H1 (cell line): Measurements from ENCODE around the gene SUDS3. TPM values are rescaled to one million over a fixed set of nuclear protein-coding genes. Genes with fewer than 3 reads are reported as not detected.

Experiments used
- CTCF ChIA-PET: fragments of 300-600 bp; sonication (Branson Sonifier 250); formaldehyde crosslinking; loops from one replicate; lab custom pipeline; 2021; ENCODE audit not compliant: partially characterized antibody; lab: Charles Lee
- POLR2A ChIA-PET: fragments of 300-600 bp; sonication (Branson Sonifier 250); formaldehyde crosslinking; loops from one replicate; lab custom pipeline; 2021; ENCODE audit warnings: inconsistent platforms; ENCODE audit not compliant: partially characterized antibody; lab: Charles Lee
- DNase-seq, 2 experiments: peaks; one replicate each; pipeline versions ENCODE4 v3.0.0 to v3.0.0-alpha.2; 2010 to 2022; ENCODE audit warnings: low spot score in 2 of 2, low read depth in 1 of 2, mixed read lengths in 1 of 2
- FAIRE-seq: peaks from 2 replicates; lab custom pipeline; 2011; peaks lifted over from hg19 to GRCh38; lab: Jason Lieb, UNC
- H2AFZ ChIP-seq: 2 replicates; pipeline ENCODE4 v1.8.1; 2012; ENCODE audit warnings: low read length, inconsistent platforms
- H2AK5ac ChIP-seq: 2 replicates; pipeline ENCODE4 v1.6.1; 2013; ENCODE audit warnings: low read depth, low read length
- H2BK120ac ChIP-seq: replicated peaks from 2 replicates; pipeline ENCODE3; 2013; ENCODE audit warnings: low read depth, low read length, inconsistent platforms
- H2BK12ac ChIP-seq: 2 replicates; pipeline ENCODE4 v1.6.1; 2013; ENCODE audit warnings: low read depth, low read length
- H2BK15ac ChIP-seq: 2 replicates; pipeline ENCODE4 v1.6.1; 2013; ENCODE audit warnings: low read length
- H2BK20ac ChIP-seq: 2 replicates; pipeline ENCODE4 v1.6.1; 2013; ENCODE audit warnings: low read length
- H2BK5ac ChIP-seq: 2 replicates; pipeline ENCODE4 v1.6.1; 2013; ENCODE audit warnings: low read depth, low read length
- H3K14ac ChIP-seq: 2 replicates; pipeline ENCODE4 v1.6.1; 2013; ENCODE audit warnings: inconsistent platforms; ENCODE audit not compliant: insufficient read length
- H3K18ac ChIP-seq: 2 replicates; pipeline ENCODE4 v1.6.1; 2013; ENCODE audit warnings: low read length; ENCODE audit errors: extremely low read depth
- H3K23ac ChIP-seq: 2 replicates; pipeline ENCODE4 v1.6.1; 2013; ENCODE audit warnings: inconsistent platforms; ENCODE audit not compliant: insufficient read length
- H3K23me2 ChIP-seq: 2 replicates; pipeline ENCODE4 v1.6.1; 2013; ENCODE audit warnings: low read depth, low read length
- H3K27ac ChIP-seq: 2 replicates; pipeline ENCODE4 v1.6.1; 2011; ENCODE audit warnings: low read depth, low read length, inconsistent platforms
- H3K27me3 ChIP-seq, 4 experiments: replicated peaks in 1 of 4; 1 replicate in 1 of 4; 2 replicates in 3 of 4; pipeline versions ENCODE4 v1.6.1 to v1.8.1; 2011 to 2013; ENCODE audit warnings: low read length in 3 of 4, mild to moderate bottlenecking in 3 of 4, inconsistent platforms in 2 of 4, mixed read lengths in 2 of 4, moderate library complexity in 1 of 4; ENCODE audit not compliant: control insufficient read depth in 3 of 4, insufficient read depth in 3 of 4; ENCODE audit errors: extremely low read depth in 1 of 4
- H3K36me3 ChIP-seq, 4 experiments: 2 replicates each; pipeline versions ENCODE4 v1.6.1 to v1.8.1; 2011 to 2013; ENCODE audit warnings: mild to moderate bottlenecking in 4 of 4, low read length in 3 of 4, moderate library complexity in 2 of 4, control low read depth in 1 of 4, inconsistent platforms in 1 of 4; ENCODE audit not compliant: insufficient read depth in 4 of 4, control insufficient read depth in 2 of 4
- H3K4ac ChIP-seq: replicated peaks from 2 replicates; pipeline ENCODE3; 2013; ENCODE audit warnings: low read length, low read depth, mixed read lengths, inconsistent platforms; ENCODE audit not compliant: insufficient read length
- H3K4me1 ChIP-seq, 4 experiments: replicated peaks in 1 of 4; 1 replicate in 1 of 4; 2 replicates in 3 of 4; pipeline versions ENCODE4 v1.6.1 to v1.8.1; 2011 to 2013; ENCODE audit warnings: low read length in 3 of 4, inconsistent platforms in 2 of 4, mixed read lengths in 1 of 4; ENCODE audit not compliant: insufficient read depth in 4 of 4, control insufficient read depth in 3 of 4
- H3K4me2 ChIP-seq, 2 experiments: 2 replicates each; pipeline versions ENCODE4 v1.6.1 to v1.8.1; 2011 to 2013; ENCODE audit warnings: low read depth in 2 of 2, low read length in 2 of 2, control low read depth in 1 of 2, inconsistent platforms in 1 of 2, mild to moderate bottlenecking in 1 of 2; ENCODE audit not compliant: insufficient read depth in 1 of 2
- H3K4me3 ChIP-seq, 4 experiments: fragments of 200-600, 300-600 bp in 1 of 4; sonication (generic), shearing (Covaris generic), sonication (Bioruptor Twin) in 1 of 4; 2 replicates each; pipeline versions ENCODE4 v1.5.1 to v1.8.1; 2011 to 2016; ENCODE audit warnings: low read length in 4 of 4, low read depth in 3 of 4, control low read depth in 2 of 4, inconsistent platforms in 2 of 4, mild to moderate bottlenecking in 2 of 4, mixed read lengths in 1 of 4, moderate library complexity in 1 of 4; ENCODE audit not compliant: insufficient read depth in 2 of 4; ENCODE audit errors: extremely low read depth in 1 of 4
- H3K56ac ChIP-seq: replicated peaks from 2 replicates; pipeline ENCODE3; 2013; ENCODE audit warnings: low read depth, mild to moderate bottlenecking, mixed read lengths, low read length, inconsistent platforms; ENCODE audit not compliant: insufficient read length
- H3K79me1 ChIP-seq: 2 replicates; pipeline ENCODE4 v1.6.1; 2013; ENCODE audit warnings: low read depth, low read length, control low read depth
- H3K79me2 ChIP-seq, 2 experiments: 2 replicates each; pipeline versions ENCODE4 v1.6.1 to v1.8.1; 2012 to 2013; ENCODE audit warnings: low read length in 2 of 2, mild to moderate bottlenecking in 2 of 2, inconsistent platforms in 1 of 2; ENCODE audit not compliant: insufficient read depth in 2 of 2, control insufficient read depth in 1 of 2
- H3K9ac ChIP-seq, 4 experiments: replicated peaks in 1 of 4; 1 replicate in 1 of 4; 2 replicates in 3 of 4; pipeline versions ENCODE4 v1.6.1 to v1.8.1; 2011 to 2013; ENCODE audit warnings: low read depth in 3 of 4, low read length in 3 of 4, control low read depth in 2 of 4, mild to moderate bottlenecking in 2 of 4, moderate library complexity in 2 of 4, inconsistent platforms in 1 of 4; ENCODE audit errors: extremely low read depth in 1 of 4
- H3K9me3 ChIP-seq, 2 experiments: 2 replicates each; pipeline versions ENCODE4 v1.6.1 to v1.8.1; 2012 to 2013; ENCODE audit warnings: mild to moderate bottlenecking in 2 of 2, moderate library complexity in 2 of 2, control low read depth in 1 of 2, inconsistent platforms in 1 of 2, low read depth in 1 of 2, low read length in 1 of 2, mixed read lengths in 1 of 2; ENCODE audit not compliant: insufficient read depth in 2 of 2
- H4K20me1 ChIP-seq, 2 experiments: replicated peaks in 1 of 2; 2 replicates each; pipeline versions ENCODE3 to v1.8.1; 2011 to 2013; ENCODE audit warnings: inconsistent platforms in 2 of 2, low read length in 2 of 2, mild to moderate bottlenecking in 1 of 2; ENCODE audit not compliant: insufficient read depth in 2 of 2, control insufficient read depth in 1 of 2
- H4K5ac ChIP-seq: 2 replicates; pipeline ENCODE4 v1.6.1; 2013; ENCODE audit warnings: low read length, low read depth, mixed read lengths, inconsistent platforms; ENCODE audit not compliant: insufficient read length
- H4K8ac ChIP-seq: 2 replicates; pipeline ENCODE4 v1.8.0; 2013; ENCODE audit warnings: mild to moderate bottlenecking, moderate library complexity, low read length, inconsistent platforms; ENCODE audit not compliant: insufficient read depth; ENCODE audit errors: extremely low read depth
- H4K91ac ChIP-seq: replicated peaks from 2 replicates; pipeline ENCODE3; 2013; ENCODE audit warnings: low read length, mixed read lengths, inconsistent platforms; ENCODE audit not compliant: insufficient read length
- BCL11A ChIP-seq, 2 experiments: IDR thresholded peaks; one replicate each; pipeline ENCODE4 v1.6.1; 2011; ENCODE audit warnings: low read depth in 2 of 2, low read length in 2 of 2, mild to moderate bottlenecking in 2 of 2
- KDM5A ChIP-seq: fragments of 200-600 bp; IDR thresholded peaks from 2 replicates; pipeline ENCODE4 v1.7.1; 2012; ENCODE audit warnings: mild to moderate bottlenecking, low read length, inconsistent platforms, mixed read lengths
- NANOG ChIP-seq: IDR thresholded peaks from 2 replicates; pipeline ENCODE4 v1.6.1; 2011; ENCODE audit warnings: low read length, low read depth, mild to moderate bottlenecking, inconsistent platforms; ENCODE audit not compliant: insufficient read depth, poor library complexity, severe bottlenecking
- NRF1 ChIP-seq: IDR thresholded peaks from 2 replicates; pipeline ENCODE4 v1.6.1; 2011; ENCODE audit warnings: mild to moderate bottlenecking, low read depth, low read length, improper control_type of control experiment
- RBBP5 ChIP-seq: IDR thresholded peaks from 2 replicates; pipeline ENCODE4 v1.7.1; 2012; ENCODE audit warnings: low read depth, mild to moderate bottlenecking, inconsistent platforms, low read length, moderate library complexity, borderline replicate concordance
- SAP30 ChIP-seq: fragments of 300-600 bp; sonication (generic); IDR thresholded peaks from 2 replicates; pipeline ENCODE4 v1.7.1; 2012; ENCODE audit warnings: low read length, moderate library complexity, mild to moderate bottlenecking, inconsistent platforms; ENCODE audit not compliant: insufficient read depth, insufficient replicate concordance
- SIX5 ChIP-seq: IDR thresholded peaks from 2 replicates; pipeline ENCODE4 v1.6.1; 2011; ENCODE audit warnings: mild to moderate bottlenecking, low read depth, low read length
- TAF1 ChIP-seq: IDR thresholded peaks from 2 replicates; pipeline ENCODE4 v1.6.1; 2011; ENCODE audit warnings: mild to moderate bottlenecking, low read depth, low read length
- TBP ChIP-seq: IDR thresholded peaks from 2 replicates; pipeline ENCODE4 v1.6.1; 2011; ENCODE audit warnings: low read depth, low read length, improper control_type of control experiment
- TEAD4 ChIP-seq: IDR thresholded peaks from 2 replicates; pipeline ENCODE4 v1.6.1; 2012; ENCODE audit warnings: low read depth, low read length, inconsistent platforms, mixed read lengths
- USF2 ChIP-seq: IDR thresholded peaks from 2 replicates; pipeline ENCODE4 v1.6.1; 2011; ENCODE audit warnings: low read length, improper control_type of control experiment
- WGBS, 2 experiments: shearing (Covaris generic) in 1 of 2; methylation state at CpG; one replicate each; pipeline versions ENCODE4 v1.1.6 to v1.1.7; 2013 to 2015; ENCODE audit warnings: low lambda C conversion rate in 2 of 2, mixed read lengths in 2 of 2, inconsistent platforms in 1 of 2, low coverage in 1 of 2, missing lambda C conversion rate in 1 of 2; ENCODE audit not compliant: insufficient replicate concordance in 2 of 2, insufficient coverage in 1 of 2, insufficient read length in 1 of 2; ENCODE audit errors: extremely low coverage in 1 of 2, missing lambda C conversion rate in 1 of 2; 5-methylcytosine and 5-hydroxymethylcytosine counted together
- polyA plus RNA-seq, 7 experiments: library from polyadenylated mRNA; depleted of rRNA in 3 of 7; stranded (reverse) in 5 of 7; unstranded in 2 of 7; fragments of >200 nt in 5 of 7; fragments of 200-250 nt in 2 of 7; gene quantifications; 1 replicate in 5 of 7; 2 replicates in 1 of 7; 4 replicates in 1 of 7; pipeline versions ENCODE4 v1.2.1 to v1.2.3, GENCODE V29; 2011 to 2013; ENCODE audit warnings: missing spikeins in 2 of 7, mixed read lengths in 2 of 7
- total RNA-seq: library from RNA; stranded (reverse); fragmentation: NEBNext Ultra II Directional; extraction: Animal tissue kit (Norgen Biotek cat#: 25700); gene quantifications from 2 replicates; pipeline ENCODE4 v1.2.1, GENCODE V29; 2021

The SUDS3 gene
- total and polyA plus RNA-seq, 2 of the 8 experiments (the other 6 are each of a cell fraction or from before 2014, with no cell fraction given), result 30.0 to 58.7 TPM

GRCh38 chr12:118459110-118459509, 82.8 kb downstream of the SUDS3 start:
- Histone ChIP-seq H3K4me1 (no peaks in the 10 kb centered on the region), H3K4ac (no peak overlapping the region), H4K5ac (no peak overlapping the region), H2AK5ac (no peak overlapping the region), H2BK120ac (no peak overlapping the region), H3K36me3 (no peaks in the 10 kb centered on the region), H3K27ac (no peak overlapping the region), H3K23ac (no peak overlapping the region), H3K14ac (no peak overlapping the region), H3K79me1 (no peaks in the 10 kb centered on the region), H3K79me2 (no peaks in the 10 kb centered on the region), H3K27me3 (no peaks in the 10 kb centered on the region), H2BK15ac (no peak overlapping the region), H3K4me2 (no peak overlapping the region), H3K9me3 (peaks cover 4 to 12% of the 10 kb centered on the region in 2 experiments; a peak in 3 of 4 replicates), H2BK20ac (no peak overlapping the region), H3K56ac (no peak overlapping the region), H3K4me3 (no peak overlapping the region), H2AFZ (no peak overlapping the region), H3K23me2 (no peaks in the 10 kb centered on the region), H3K18ac (no peak overlapping the region), H3K9ac (no peak overlapping the region), H2BK12ac (no peak overlapping the region), H4K91ac (no peak overlapping the region), H4K8ac (no peak overlapping the region), H2BK5ac (no peak overlapping the region), H4K20me1 (no peaks in the 10 kb centered on the region)
- ChIA-PET POLR2A (no interaction called here), CTCF (interaction anchor here (0.5 to 1.6 kb wide), 2 partner anchors 23 to 146 kb away, joined by 3 to 5 read pairs; no protein-coding TSS in a partner anchor)
- FAIRE-seq, result no peak
- no peak for TF ChIP-seq BCL11A (IDR thresholded peaks at IDR 0.05; ENCODE audit: low read depth in 2 of 2, low read length in 2 of 2)
- no peak for TF ChIP-seq RBBP5
- TF ChIP-seq TBP, result no peak
- TF ChIP-seq TEAD4, result no peak
- no peak for TF ChIP-seq SAP30
- no peak for TF ChIP-seq TAF1
- TF ChIP-seq NRF1, result no peak
- no peak for TF ChIP-seq SIX5
- TF ChIP-seq USF2, result no peak
- TF ChIP-seq KDM5A, result no peak
- TF ChIP-seq NANOG, result no peak
- DNase-seq, result no peak
- WGBS, 2 experiments, result 99% methylated on average over 4 of the region's 4 CpGs; no CpG with 5 or more reads in 1 of the 2 experiments
